ENCODE measurements around the gene ADGRL1.
"Not testable (repeated sequence)": the region's sequence is repeated elsewhere in the genome, so short reads cannot be mapped to it uniquely, and the experiment has no call there.

The ADGRL1 gene

GRCh38 chr19:14214580-14214979 lies 8.6 kb upstream of the ADGRL1 start:
- DNase-seq (ENCODE audit: low read depth in 2 of 2) = no peak
- H3K4me3 ChIP-seq (replicated peaks in 1 of 2; ENCODE audit: low read depth in 2 of 2, low read length in 2 of 2) = no peak overlapping the region
- TF ChIP-seq, protein P1, sequence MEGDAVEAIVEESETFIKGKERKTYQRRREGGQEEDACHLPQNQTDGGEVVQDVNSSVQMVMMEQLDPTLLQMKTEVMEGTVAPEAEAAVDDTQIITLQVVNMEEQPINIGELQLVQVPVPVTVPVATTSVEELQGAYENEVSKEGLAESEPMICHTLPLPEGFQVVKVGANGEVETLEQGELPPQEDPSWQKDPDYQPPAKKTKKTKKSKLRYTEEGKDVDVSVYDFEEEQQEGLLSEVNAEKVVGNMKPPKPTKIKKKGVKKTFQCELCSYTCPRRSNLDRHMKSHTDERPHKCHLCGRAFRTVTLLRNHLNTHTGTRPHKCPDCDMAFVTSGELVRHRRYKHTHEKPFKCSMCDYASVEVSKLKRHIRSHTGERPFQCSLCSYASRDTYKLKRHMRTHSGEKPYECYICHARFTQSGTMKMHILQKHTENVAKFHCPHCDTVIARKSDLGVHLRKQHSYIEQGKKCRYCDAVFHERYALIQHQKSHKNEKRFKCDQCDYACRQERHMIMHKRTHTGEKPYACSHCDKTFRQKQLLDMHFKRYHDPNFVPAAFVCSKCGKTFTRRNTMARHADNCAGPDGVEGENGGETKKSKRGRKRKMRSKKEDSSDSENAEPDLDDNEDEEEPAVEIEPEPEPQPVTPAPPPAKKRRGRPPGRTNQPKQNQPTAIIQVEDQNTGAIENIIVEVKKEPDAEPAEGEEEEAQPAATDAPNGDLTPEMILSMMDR (IDR thresholded peaks at IDR 0.05; ENCODE audit: low read depth, low read length) = no peak

DNA sequence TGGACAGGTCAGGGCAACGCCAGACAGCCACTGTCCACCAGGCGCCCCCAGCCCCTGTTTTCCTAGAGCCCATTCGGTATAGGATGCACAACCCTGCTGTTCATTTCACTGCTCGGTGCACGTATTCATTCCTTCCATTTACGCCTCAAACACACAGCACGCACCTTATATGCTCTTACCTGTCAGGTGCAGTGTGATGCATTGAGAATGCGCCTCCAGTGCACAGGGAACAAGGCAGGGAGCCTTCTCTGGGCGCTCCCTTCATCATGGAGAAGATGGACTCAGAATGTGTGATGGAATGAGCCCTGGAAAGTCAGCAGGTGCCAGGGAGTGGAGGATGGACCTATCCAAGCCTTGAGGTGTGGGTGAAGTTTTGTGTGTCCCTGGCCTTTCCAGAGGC lies 4.2 kb upstream of the ADGRL1 start:
- not testable (repeated sequence) for H3K4me3 ChIP-seq (replicated peaks in 1 of 2; ENCODE audit: low read depth in 2 of 2, low read length in 2 of 2); DNase-seq (ENCODE audit: low read depth in 2 of 2)

DNA sequence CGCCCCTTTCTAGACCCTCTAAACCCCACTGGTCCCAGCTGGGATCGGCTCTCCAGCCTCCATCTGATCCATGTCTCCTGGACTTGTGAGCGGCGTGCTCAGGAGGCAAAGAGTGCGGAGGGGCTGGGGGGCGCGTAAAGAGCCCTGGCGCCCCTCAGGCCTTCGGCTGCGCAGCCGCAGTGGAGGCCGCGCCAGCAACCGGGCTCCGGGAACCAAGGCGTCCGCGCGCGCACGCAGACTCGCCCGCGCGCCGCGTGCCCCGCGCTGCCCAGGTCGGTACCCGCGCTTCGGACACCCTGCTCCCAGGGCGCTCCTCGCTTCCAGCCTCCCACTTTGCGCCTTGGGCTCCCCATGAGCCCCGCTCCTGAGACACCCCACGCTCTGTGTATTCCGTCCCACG lies 3.4 kb upstream of the ADGRL1 start:
- DNase-seq (ENCODE audit: low read depth in 2 of 2); H3K4me3 ChIP-seq (replicated peaks in 1 of 2; ENCODE audit: low read depth in 2 of 2, low read length in 2 of 2): not testable (repeated sequence)

- not testable (repeated sequence) for H3K4me3 ChIP-seq (replicated peaks in 1 of 2; ENCODE audit: low read depth in 2 of 2, low read length in 2 of 2); DNase-seq (ENCODE audit: low read depth in 2 of 2)
These were observed 2.5 kb upstream of the ADGRL1 start for GRCh38 chr19:14208496-14208895.

- peak overlapping the region; percentile 42 to 47 for H3K4me3 ChIP-seq (replicated peaks in 1 of 2; ENCODE audit: low read depth in 2 of 2, low read length in 2 of 2)
- peak in 1 of 2 donors; percentile 27 for DNase-seq (ENCODE audit: low read depth in 2 of 2)
These were observed 1.8 kb upstream of the ADGRL1 start for GRCh38 chr19:14207796-14208195.

DNA sequence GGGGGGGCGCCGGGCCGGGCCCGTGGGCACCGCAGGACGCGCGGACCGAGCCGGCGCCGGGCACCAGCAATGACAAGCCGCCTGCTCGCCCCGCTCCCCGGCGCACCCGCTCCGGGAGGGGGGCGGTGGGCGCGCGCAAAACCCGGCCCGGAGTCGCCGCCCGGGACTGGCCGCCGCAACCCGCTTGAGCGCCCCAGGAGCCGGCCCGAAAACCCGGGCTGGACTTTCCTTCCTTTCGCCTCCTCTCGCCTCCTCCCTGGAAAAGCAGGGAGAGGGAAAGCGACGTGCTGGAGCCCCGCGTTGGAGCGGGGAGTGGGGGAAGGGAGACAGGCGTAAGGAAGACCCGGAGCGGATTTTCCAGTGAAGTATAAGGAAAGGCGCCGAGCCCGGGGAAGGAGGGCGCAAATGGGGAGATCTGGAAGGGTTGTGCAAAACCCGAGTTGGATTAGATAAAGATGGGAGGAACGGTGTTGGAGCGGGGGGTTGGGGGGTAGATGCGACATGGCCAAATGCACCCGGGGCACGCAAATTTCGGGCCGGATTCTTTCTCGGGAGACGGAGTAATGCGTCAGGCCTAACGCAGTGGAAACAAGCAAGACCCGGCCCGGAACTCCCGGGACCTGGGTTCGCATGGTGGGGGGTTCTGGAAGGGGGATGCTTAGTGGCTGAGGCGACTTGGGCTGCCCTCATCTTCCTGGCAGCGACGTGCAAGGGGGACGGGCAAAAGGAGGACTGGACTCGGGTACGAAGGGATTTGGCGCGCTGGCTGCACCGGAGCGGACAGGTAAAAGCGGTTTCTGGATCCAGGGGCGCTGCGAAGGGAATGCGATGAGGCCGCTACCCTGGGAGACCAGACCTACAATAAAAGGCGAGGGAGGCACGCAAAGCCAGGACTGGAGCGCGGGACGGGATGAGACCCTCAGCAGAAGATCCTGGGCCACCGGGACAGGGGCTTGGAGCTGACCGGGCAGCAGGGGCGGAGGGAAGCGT lies 1.1 kb upstream of the ADGRL1 start:
- peak; percentile 95 to 98 for DNase-seq (ENCODE audit: low read depth in 2 of 2)
- peak overlapping the region; percentile 42 to 47 for H3K4me3 ChIP-seq (replicated peaks in 1 of 2; ENCODE audit: low read depth in 2 of 2, low read length in 2 of 2)

DNA sequence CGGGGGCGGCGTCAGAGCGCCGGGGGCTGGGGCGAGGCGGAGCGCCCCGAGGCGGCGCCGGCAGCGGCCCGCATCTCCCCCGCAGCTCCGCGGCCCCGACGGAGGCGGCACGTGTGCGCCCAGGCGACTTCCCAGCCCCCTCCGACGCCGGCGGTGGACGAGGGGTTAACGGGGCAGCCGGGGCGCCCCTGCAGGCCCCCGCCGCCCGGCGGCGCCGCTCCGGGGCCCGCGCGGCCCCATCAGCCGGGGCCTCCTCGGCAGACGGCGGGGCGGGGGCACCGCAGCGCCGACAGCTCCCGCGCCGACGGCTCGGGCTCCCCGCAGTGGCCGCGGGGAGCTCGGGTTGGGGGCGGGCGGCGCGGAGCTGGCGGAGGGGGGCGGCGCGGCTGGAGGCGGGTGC lies 339 bp upstream of the ADGRL1 start:
- H3K4me3 ChIP-seq (replicated peaks in 1 of 2; ENCODE audit: low read depth in 2 of 2, low read length in 2 of 2) = peak overlapping the region; percentile 47 to 51
- not testable (repeated sequence) for DNase-seq (ENCODE audit: low read depth in 2 of 2)

DNA sequence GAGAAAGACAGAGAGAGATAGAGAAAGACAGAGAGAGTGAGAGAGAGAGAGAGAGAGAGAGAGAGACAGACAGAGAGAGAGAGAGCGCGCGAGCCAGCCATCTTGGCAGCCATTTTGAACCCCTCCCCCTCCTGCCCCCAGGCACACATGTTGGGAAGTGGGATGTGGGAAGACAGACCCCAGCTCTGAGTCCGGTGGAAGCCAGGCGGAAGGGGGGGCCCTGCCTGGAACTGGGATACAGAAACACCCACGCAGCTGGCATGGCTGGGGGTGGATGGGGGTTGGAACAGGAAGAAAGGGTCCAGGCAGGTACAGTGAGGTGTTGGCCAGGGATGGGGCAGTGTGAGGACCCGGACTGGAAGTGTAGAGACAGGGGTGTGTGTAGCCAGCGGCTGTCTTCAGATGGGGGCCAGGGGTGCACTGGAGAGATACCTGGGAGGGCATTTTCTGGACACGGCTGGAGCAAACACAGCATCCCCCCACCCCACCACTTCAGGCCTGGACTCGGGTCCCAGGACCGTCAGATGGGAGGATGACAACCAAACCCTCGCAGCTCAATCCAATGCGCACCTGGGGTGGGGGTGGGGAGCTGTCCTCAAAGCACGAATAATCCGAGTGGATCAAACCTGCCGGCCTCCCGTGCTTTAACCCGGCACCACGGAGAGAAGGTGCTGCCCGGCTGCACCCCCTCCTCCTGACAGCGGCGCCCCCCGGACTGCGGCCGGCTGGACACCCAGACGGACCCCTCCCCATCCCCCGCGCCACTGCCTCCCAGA lies 1.1 kb downstream of the ADGRL1 start:
- H3K4me3 ChIP-seq (replicated peaks in 1 of 2; ENCODE audit: low read depth in 2 of 2, low read length in 2 of 2) = peak overlapping the region; percentile 24 to 49
- not testable (repeated sequence) for DNase-seq (ENCODE audit: low read depth in 2 of 2)

DNA sequence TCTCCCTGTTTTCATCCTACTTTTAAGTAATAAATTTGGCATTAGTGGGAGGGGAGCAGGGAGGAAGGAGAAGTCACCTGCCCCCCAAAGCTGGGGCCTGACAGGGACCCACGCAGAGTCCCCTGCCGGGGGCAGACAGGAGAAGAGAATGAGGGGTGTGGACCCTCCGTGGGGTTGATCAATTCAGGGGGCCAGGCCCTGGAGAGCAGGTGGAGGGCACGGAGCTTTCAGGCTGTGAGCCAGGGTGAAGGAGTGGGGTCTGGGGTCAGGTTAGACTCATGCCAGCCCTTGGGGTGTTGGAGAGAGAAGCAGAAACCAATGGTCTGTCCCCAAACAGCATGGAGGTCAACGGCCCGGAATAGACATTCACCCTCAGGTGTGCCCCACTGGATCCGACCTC lies 1.8 kb downstream of the ADGRL1 start:
- peak overlapping the region in 1 of 2 donors; percentile 49 for H3K4me3 ChIP-seq (replicated peaks in 1 of 2; ENCODE audit: low read depth in 2 of 2, low read length in 2 of 2)
- not testable (repeated sequence) for DNase-seq (ENCODE audit: low read depth in 2 of 2)

GRCh38 chr19:14203788-14204187 lies 2.2 kb downstream of the ADGRL1 start:
- H3K4me3 ChIP-seq (replicated peaks in 1 of 2; ENCODE audit: low read depth in 2 of 2, low read length in 2 of 2); DNase-seq (ENCODE audit: low read depth in 2 of 2): not testable (repeated sequence)

DNA sequence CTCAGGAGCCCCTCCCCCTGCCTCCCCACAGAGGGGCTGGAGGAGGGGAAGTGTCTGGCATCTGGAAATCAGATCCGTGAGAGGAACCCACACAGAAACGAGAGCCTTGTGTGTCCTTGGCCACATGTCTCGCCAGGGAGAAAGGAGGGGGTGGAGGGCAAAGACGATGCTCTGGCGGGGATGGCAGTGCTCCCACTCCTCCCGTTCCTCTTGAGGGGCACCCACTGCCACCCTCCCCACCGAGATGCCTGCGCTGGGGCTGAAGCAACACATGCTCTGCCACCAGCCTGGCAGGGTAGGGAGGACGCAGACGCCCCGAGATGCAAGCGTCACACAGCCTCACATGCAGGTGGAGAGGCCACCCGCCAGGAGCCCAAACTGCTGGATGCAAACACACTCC lies 2.8 kb downstream of the ADGRL1 start:
- H3K4me3 ChIP-seq (replicated peaks in 1 of 2; ENCODE audit: low read depth in 2 of 2, low read length in 2 of 2) = no peak overlapping the region
- TF ChIP-seq, protein P1 (IDR thresholded peaks at IDR 0.05; ENCODE audit: low read depth, low read length) = no peak
- no peak for DNase-seq (ENCODE audit: low read depth in 2 of 2)

DNA sequence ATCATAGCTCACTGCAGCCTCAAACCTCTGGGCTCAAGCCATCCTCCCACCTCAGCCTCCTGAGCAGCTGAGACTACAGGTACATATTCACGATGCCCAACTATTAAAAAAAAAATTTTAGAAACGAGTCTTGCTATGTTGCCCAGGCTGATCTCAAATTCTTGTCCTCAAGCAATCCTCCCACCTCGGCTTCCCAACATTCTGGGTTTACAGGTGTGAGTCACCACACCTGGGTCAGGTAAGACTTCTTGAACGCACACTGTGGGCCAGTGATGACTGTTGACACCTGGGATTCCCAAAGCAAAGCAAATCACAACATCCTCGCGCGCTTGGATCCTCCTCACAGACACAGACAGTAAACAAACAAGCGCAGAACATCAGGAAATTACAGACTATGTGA lies 4.5 kb downstream of the ADGRL1 start:
- DNase-seq (ENCODE audit: low read depth in 2 of 2); H3K4me3 ChIP-seq (replicated peaks in 1 of 2; ENCODE audit: low read depth in 2 of 2, low read length in 2 of 2): not testable (repeated sequence)
